Stimulated activated CD4-positive, alpha-beta T cell treated with anti-CD3 and anti-CD28 coated beads, Interleukin-4, amount 100 ng/mL, for 48 hours (primary cell): ENCODE measurements around the gene CDC42.
"Not testable (repeated sequence)": the region's sequence is repeated elsewhere in the genome, so short reads cannot be mapped to it uniquely, and the experiment has no call there.

ENCODE experiments used
- DNase-seq, 2 donors: peaks; one replicate each; pipeline ENCODE4 v3.0.0-alpha.2; 2020; ENCODE audit warnings: low read depth in 2 of 2

CDC42 gene

GRCh38 chr1:22052115-22053016, at the start of gene CDC42:
TSS of gene CDC42 (plus strand) at chr1:22052709. CDS start at chr1:22078479, 25,770 bp downstream.
- DNase-seq: peak; percentile 96 to 97

GRCh38 chr1:22002875-22003274, 49.6 kb upstream of the CDC42 start:
- not testable (repeated sequence) for DNase-seq

GRCh38 chr1:22003959-22004358, 48.5 kb upstream of the CDC42 start:
- DNase-seq: not testable (repeated sequence)

GRCh38 chr1:22005261-22006149, 47.0 kb upstream of the CDC42 start:
- peak in 1 of 2 donors; percentile 20 for DNase-seq

GRCh38 chr1:22006736-22007135, 45.8 kb upstream of the CDC42 start:
- DNase-seq: not testable (repeated sequence)

GRCh38 chr1:22007262-22007661, 45.2 kb upstream of the CDC42 start:
- not testable (repeated sequence) for DNase-seq

GRCh38 chr1:22009566-22009965, 42.9 kb upstream of the CDC42 start:
- not testable (repeated sequence) for DNase-seq

GRCh38 chr1:22012752-22013151, 39.8 kb upstream of the CDC42 start:
- DNase-seq: not testable (repeated sequence)

GRCh38 chr1:22014575-22015206, 37.8 kb upstream of the CDC42 start:
- DNase-seq: not testable (repeated sequence)

GRCh38 chr1:22018583-22019559, 33.6 kb upstream of the CDC42 start:
- DNase-seq: peak; percentile 44 to 59

- DNase-seq: no peak
Observed at GRCh38 chr1:22021061-22021460, 31.4 kb upstream of the CDC42 start.

- DNase-seq: peak; percentile 59 to 64
Observed at GRCh38 chr1:22024485-22025367, 27.8 kb upstream of the CDC42 start.

- peak; percentile 78 to 88 for DNase-seq
Observed at GRCh38 chr1:22025368-22026155, 26.9 kb upstream of the CDC42 start.

- no peak for DNase-seq
Observed at GRCh38 chr1:22026924-22027289, 25.6 kb upstream of the CDC42 start.

GRCh38 chr1:22030057-22030456, 22.5 kb upstream of the CDC42 start:
- no peak for DNase-seq

- no peak for DNase-seq
Observed at GRCh38 chr1:22030473-22030872, 22.0 kb upstream of the CDC42 start.

GRCh38 chr1:22031214-22031962, 21.1 kb upstream of the CDC42 start:
- DNase-seq: peak in 1 of 2 donors; percentile 23

GRCh38 chr1:22034834-22035233, 17.7 kb upstream of the CDC42 start:
- DNase-seq: not testable (repeated sequence)
